Peyer's patch (tissue), 4 donors: ENCODE results near the gene DNAJC28.

Experiments
- CTCF ChIP-seq, 6 experiments: fragments of 450-650 bp in 4 of 6; fragments of 200-600 bp in 2 of 6; sonication (generic) in 1 of 6; IDR thresholded peaks; one replicate each; pipeline ENCODE4 v1.5.1; 2017 to 2019; ENCODE audit warnings: antibody characterized with exemption in 6 of 6, mild to moderate bottlenecking in 3 of 6, moderate library complexity in 1 of 6
- POLR2A ChIP-seq, 2 donors: fragments of 450-650 bp; IDR thresholded peaks; one replicate each; pipeline ENCODE4 v1.5.1; 2017; ENCODE audit warnings: antibody characterized with exemption in 2 of 2, mild to moderate bottlenecking in 2 of 2, moderate library complexity in 2 of 2

GRCh38 chr21:33493756-33494155 is 2.2 kb upstream of the DNAJC28 start:
- TF ChIP-seq CTCF (IDR thresholded peaks at IDR 0.05): no peak
- TF ChIP-seq POLR2A (IDR thresholded peaks at IDR 0.05): no peak
